Prostate gland (tissue), 2 donors: ENCODE data around the gene FKBP2.

Source experiments
- POLR2A ChIP-seq: fragments of 450-650 bp; IDR thresholded peaks from one replicate; pipeline ENCODE4 v1.6.1; 2016; ENCODE audit warnings: antibody characterized with exemption, mild to moderate bottlenecking
- POLR2AphosphoS5 ChIP-seq: sonication (generic); formaldehyde crosslinking; IDR thresholded peaks from one replicate; pipeline ENCODE4 v1.6.1; 2017; ENCODE audit warnings: antibody characterized with exemption
- TF ChIP-seq, protein P1 (sequence below), 4 experiments: fragments of 200-600 bp in 2 of 4; fragments of 450-650 bp in 2 of 4; sonication (generic) in 2 of 4; IDR thresholded peaks; 1 replicate in 3 of 4; 2 replicates in 1 of 4; pipeline ENCODE4 v1.5.1; 2016 to 2019; ENCODE audit warnings: antibody characterized with exemption in 4 of 4, mild to moderate bottlenecking in 2 of 4, moderate library complexity in 2 of 4

DNA sequence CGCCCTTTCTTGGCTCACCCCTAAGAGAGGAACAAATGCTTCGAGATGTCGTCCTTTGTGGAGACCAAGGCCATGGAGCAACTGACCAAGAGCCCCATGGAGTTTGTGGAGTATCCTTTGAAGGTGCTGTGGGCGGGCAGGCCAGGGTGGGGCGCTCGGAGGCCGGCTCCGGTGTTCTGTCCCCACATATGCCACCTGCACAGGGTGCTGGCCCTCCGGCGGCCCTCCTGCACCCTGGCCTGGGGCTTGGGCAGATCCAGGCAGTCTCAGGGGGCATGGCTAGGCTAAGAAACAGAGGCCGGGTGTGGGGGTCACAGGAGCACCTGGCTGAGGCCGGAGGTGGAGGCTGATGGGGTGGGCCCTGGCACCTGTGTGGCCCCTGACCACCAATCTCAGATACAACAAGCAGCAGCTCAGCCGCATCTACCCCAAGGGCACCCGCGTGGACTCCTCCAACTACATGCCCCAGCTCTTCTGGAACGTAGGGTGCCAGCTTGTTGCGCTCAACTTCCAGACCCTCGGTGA is 20.7 kb downstream of the FKBP2 start:
- TF ChIP-seq, protein P1, sequence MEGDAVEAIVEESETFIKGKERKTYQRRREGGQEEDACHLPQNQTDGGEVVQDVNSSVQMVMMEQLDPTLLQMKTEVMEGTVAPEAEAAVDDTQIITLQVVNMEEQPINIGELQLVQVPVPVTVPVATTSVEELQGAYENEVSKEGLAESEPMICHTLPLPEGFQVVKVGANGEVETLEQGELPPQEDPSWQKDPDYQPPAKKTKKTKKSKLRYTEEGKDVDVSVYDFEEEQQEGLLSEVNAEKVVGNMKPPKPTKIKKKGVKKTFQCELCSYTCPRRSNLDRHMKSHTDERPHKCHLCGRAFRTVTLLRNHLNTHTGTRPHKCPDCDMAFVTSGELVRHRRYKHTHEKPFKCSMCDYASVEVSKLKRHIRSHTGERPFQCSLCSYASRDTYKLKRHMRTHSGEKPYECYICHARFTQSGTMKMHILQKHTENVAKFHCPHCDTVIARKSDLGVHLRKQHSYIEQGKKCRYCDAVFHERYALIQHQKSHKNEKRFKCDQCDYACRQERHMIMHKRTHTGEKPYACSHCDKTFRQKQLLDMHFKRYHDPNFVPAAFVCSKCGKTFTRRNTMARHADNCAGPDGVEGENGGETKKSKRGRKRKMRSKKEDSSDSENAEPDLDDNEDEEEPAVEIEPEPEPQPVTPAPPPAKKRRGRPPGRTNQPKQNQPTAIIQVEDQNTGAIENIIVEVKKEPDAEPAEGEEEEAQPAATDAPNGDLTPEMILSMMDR (IDR thresholded peaks at IDR 0.05): no peak
- TF ChIP-seq POLR2AphosphoS5: no peak
- no peak for TF ChIP-seq POLR2A
